B cell (primary cell): ENCODE data around the gene OTULINL. TPM values are rescaled to one million over a fixed set of nuclear protein-coding genes. Genes with fewer than 3 reads are reported as not detected.

Source experiments
- ATAC-seq: fragments of 200-7000 bp; cut with Tn5 transposase; one replicate; pipeline ENCODE4 v1.10.0; 2021; ENCODE audit warnings: low read depth, mild to moderate bottlenecking, moderate number of reproducible peaks, moderate library complexity
- CTCF ChIA-PET: fragments of 350-600 bp; sonication (Branson Sonifier 250); formaldehyde crosslinking; loops from one replicate; lab custom pipeline; 2021; ENCODE audit warnings: antibody characterized with exemption, inconsistent platforms; lab: Charles Lee
- POLR2A ChIA-PET: fragments of 350-600 bp; sonication (Branson Sonifier 250); formaldehyde crosslinking; loops from one replicate; lab custom pipeline; 2021; ENCODE audit warnings: antibody characterized with exemption; lab: Charles Lee
- DNase-seq: peaks from one replicate; pipeline ENCODE4 v3.0.0; 2013
- H2AFZ ChIP-seq: 2 replicates; pipeline ENCODE4 v1.6.1; 2012; ENCODE audit warnings: mild to moderate bottlenecking, low read depth, low read length; ENCODE audit not compliant: insufficient read depth, poor library complexity, severe bottlenecking
- H3K27ac ChIP-seq, 2 donors: 1 replicate in 1 of 2; 2 replicates in 1 of 2; pipeline ENCODE4 v1.5.1; 2012 to 2013; ENCODE audit warnings: low read length in 2 of 2, mild to moderate bottlenecking in 2 of 2, moderate library complexity in 1 of 2
- H3K27me3 ChIP-seq, 4 experiments: fragments of 200-600 bp in 1 of 4; sonication (generic) in 1 of 4; replicated peaks in 1 of 4; 1 replicate in 2 of 4; 2 replicates in 2 of 4; pipeline versions ENCODE4 v1.6.1 to v1.7.0; 2013 to 2016; ENCODE audit warnings: low read length in 3 of 4, mild to moderate bottlenecking in 2 of 4, mixed read lengths in 1 of 4, moderate library complexity in 1 of 4; ENCODE audit not compliant: insufficient read depth in 4 of 4, control insufficient read depth in 3 of 4; ENCODE audit errors: control extremely low read depth in 1 of 4
- H3K36me3 ChIP-seq, 2 experiments: replicated peaks in 1 of 2; 1 replicate in 1 of 2; 2 replicates in 1 of 2; pipeline versions ENCODE4 v1.6.1 to v1.7.1; 2013; ENCODE audit warnings: low read length in 1 of 2; ENCODE audit not compliant: insufficient read depth in 2 of 2, control insufficient read depth in 1 of 2; ENCODE audit errors: control extremely low read depth in 1 of 2, extremely low read depth in 1 of 2
- H3K4me1 ChIP-seq, 2 donors: fragments of 200-600 bp in 1 of 2; sonication (generic) in 1 of 2; 1 replicate in 1 of 2; 2 replicates in 1 of 2; pipeline versions ENCODE4 v1.5.1 to v1.6.1; 2013 to 2017; ENCODE audit warnings: low read length in 2 of 2; ENCODE audit not compliant: control insufficient read depth in 2 of 2, insufficient read depth in 2 of 2
- H3K4me2 ChIP-seq: replicated peaks from 2 replicates; pipeline ENCODE3; 2012; ENCODE audit warnings: mild to moderate bottlenecking, low read depth, low read length; ENCODE audit not compliant: poor library complexity, severe bottlenecking
- H3K4me3 ChIP-seq, 5 experiments: fragments of 200-600 bp in 1 of 5; sonication (generic) in 1 of 5; 1 replicate in 3 of 5; 2 replicates in 2 of 5; pipeline versions ENCODE4 v1.5.1 to v1.7.0; 2011 to 2016; ENCODE audit warnings: low read length in 4 of 5, mild to moderate bottlenecking in 4 of 5, low read depth in 2 of 5, control low read depth in 1 of 5, moderate library complexity in 1 of 5; ENCODE audit not compliant: insufficient read depth in 1 of 5; ENCODE audit errors: control extremely low read depth in 1 of 5, extremely low read depth in 1 of 5
- H3K79me2 ChIP-seq: fragments of 200-600 bp; sonication (generic); one replicate; pipeline ENCODE4 v1.6.0; 2016; ENCODE audit warnings: low read length; ENCODE audit not compliant: control insufficient read depth, insufficient read depth
- H3K9ac ChIP-seq: fragments of 200-600 bp; sonication (generic); 2 replicates; pipeline ENCODE4 v1.6.1; 2017; ENCODE audit warnings: mild to moderate bottlenecking, low read length, moderate library complexity
- H3K9me3 ChIP-seq, 3 donors: one replicate each; pipeline versions ENCODE4 v1.6.1 to v1.7.1; 2013; ENCODE audit warnings: low read length in 2 of 3; ENCODE audit not compliant: control insufficient read depth in 2 of 3, insufficient read depth in 1 of 3; ENCODE audit errors: control extremely low read depth in 1 of 3
- H4K20me1 ChIP-seq: 2 replicates; pipeline ENCODE4 v1.6.0; 2012; ENCODE audit warnings: mild to moderate bottlenecking, low read length; ENCODE audit not compliant: insufficient read depth, control insufficient read depth, poor library complexity, severe bottlenecking
- H3K27ac Mint-ChIP-seq: one replicate; pipeline ENCODE4 v1.8.0; 2021; ENCODE audit warnings: mixed read lengths
- H3K27me3 Mint-ChIP-seq: one replicate; pipeline ENCODE4 v1.8.0; 2021; ENCODE audit warnings: mixed read lengths
- H3K4me1 Mint-ChIP-seq: one replicate; pipeline ENCODE4 v1.8.0; 2021; ENCODE audit warnings: mixed read lengths
- H3K4me3 Mint-ChIP-seq: one replicate; pipeline ENCODE4 v1.8.0; 2021; ENCODE audit warnings: mixed read lengths
- H3K9me3 Mint-ChIP-seq: one replicate; pipeline ENCODE4 v1.8.0; 2022; ENCODE audit warnings: mixed read lengths; ENCODE audit not compliant: insufficient read depth
- CTCF ChIP-seq: fragments of 200-600 bp; IDR thresholded peaks from one replicate; pipeline ENCODE4 v1.8.0; 2022; ENCODE audit warnings: antibody characterized with exemption, mild to moderate bottlenecking
- EZH2 ChIP-seq: IDR thresholded peaks from 2 replicates; pipeline ENCODE4 v1.6.1; 2012; ENCODE audit warnings: borderline replicate concordance, low read depth, mild to moderate bottlenecking, moderate library complexity, low read length; ENCODE audit not compliant: insufficient read depth, poor library complexity, severe bottlenecking
- whole genome bisulfite sequencing: methylation state at CpG from one replicate; pipeline ENCODE4 v1.1.5; 2013; ENCODE audit warnings: missing lambda C conversion rate; ENCODE audit not compliant: insufficient coverage; 5-methylcytosine and 5-hydroxymethylcytosine counted together
- intact Hi-C: fragments of 100-400 bp; cut with micrococcal nuclease; formaldehyde crosslinking; loops from one replicate; pipeline ENCODE4 v1.10.0; 2022
- polyA plus RNA-seq: library from polyadenylated mRNA; depleted of rRNA; stranded (reverse); fragments of >200 nt; gene quantifications from 2 replicates; pipeline ENCODE4 v1.2.3, GENCODE V29; 2012
- total RNA-seq, 2 donors: library from RNA; stranded (reverse); fragments of 120-200 nt in 1 of 2; gene quantifications; 1 replicate in 1 of 2; 2 replicates in 1 of 2; pipeline versions ENCODE4 v1.2.3 to v1.2.4, GENCODE V29; 2013 to 2022

OTULINL gene
- total and polyA plus RNA-seq, 2 donors (not counting 1 experiment from before 2014, with no cell fraction given), result 0.33 to 0.81 TPM

DNA sequence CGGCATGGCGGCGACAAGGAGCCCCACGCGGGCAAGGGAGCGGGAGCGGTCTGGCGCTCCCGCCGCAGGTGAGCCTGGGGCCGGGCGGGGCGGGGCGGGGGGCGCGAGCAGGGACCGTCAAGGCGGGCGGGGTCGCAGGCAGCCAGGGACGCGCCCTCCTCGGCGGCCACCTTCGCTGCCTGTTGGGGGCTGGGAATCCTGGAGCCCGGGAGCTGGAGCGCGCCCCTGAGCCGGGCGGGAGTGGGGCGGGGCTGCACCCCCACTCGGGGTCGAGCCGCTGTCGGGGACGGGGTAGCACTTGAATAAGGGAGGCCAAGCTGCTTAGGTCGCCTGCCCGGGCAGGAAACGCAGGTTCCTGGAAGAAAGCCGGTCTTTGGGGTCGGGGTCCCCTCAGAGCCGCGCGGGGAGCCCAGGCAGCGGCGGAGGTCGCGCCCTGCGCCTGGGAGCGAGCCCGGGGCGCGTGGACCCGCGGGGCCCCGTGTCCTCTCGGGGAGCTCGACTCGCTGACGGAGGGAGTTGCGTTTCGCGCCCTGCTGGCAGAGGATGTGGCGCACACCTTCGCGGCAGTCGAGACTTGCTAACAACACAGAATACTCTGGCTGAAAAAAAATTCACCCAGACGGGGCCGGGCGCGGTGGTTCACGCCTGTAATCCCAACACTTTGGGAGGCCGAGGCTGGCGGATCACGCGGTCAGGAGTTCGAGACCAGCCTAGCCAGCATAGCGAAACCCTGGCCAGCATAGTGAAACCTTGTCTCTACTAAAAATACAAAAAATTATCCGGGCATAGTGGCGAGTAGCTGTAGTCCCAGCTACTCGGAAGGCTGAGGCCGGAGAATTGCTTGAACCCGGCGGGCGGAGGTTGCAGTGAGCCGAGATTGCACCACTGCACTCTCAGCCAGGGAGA, 552 bp downstream of the OTULINL start:
- peak overlapping the region; percentile 85 for H2AFZ ChIP-seq
- POLR2A ChIA-PET, result interaction anchor here (0.5 to 1.0 kb wide), 2 partner anchors 13 to 288 kb away, joined by 3 to 11 read pairs; no protein-coding TSS in a partner anchor
- TF ChIP-seq CTCF, result peak; percentile 23
- TF ChIP-seq EZH2, result no peak
- peaks cover 0 to 8% (median 0%) of the 10 kb centered on the region in 3 donors for H3K9me3 ChIP-seq
- CTCF ChIA-PET, result interaction anchor here (1.0 to 1.4 kb wide), 2 partner anchors 10 to 66 kb away, joined by 3 to 4 read pairs; no protein-coding TSS in a partner anchor
- no peak overlapping the region for H3K27ac ChIP-seq
- H3K4me1 Mint-ChIP-seq, result peaks cover 5% of the 10 kb centered on the region
- H3K4me3 ChIP-seq, result peak overlapping the region in 4 of 5 experiments; percentile 43 to 70 (median 62)
- intact Hi-C loops, result loop anchor here (5.0 to 10.0 kb wide), 3 partner anchors 85 to 437 kb away; partner anchors contain the start of gene TRIO
- DNase-seq (peak; percentile 80), ATAC-seq (peak; percentile 61)
- no peak overlapping the region for H3K27ac Mint-ChIP-seq
- no peaks in the 10 kb centered on the region for H3K36me3 ChIP-seq
- H4K20me1 ChIP-seq, result no peaks in the 10 kb centered on the region
- H3K9ac ChIP-seq, result peak overlapping the region; percentile 71
- no peaks in the 10 kb centered on the region for H3K79me2 ChIP-seq
- H3K27me3 Mint-ChIP-seq, result peaks cover 44% of the 10 kb centered on the region
- H3K9me3 Mint-ChIP-seq, result no peaks in the 10 kb centered on the region
- peaks cover 0 to 44% (median 18%) of the 10 kb centered on the region in 4 experiments for H3K27me3 ChIP-seq
- 6% methylated on average over 83 of the region's 86 CpGs for WGBS
- H3K4me1 ChIP-seq, result peaks cover 9 to 14% of the 10 kb centered on the region in 2 donors
- peak overlapping the region; percentile 74 for H3K4me3 Mint-ChIP-seq
- peak overlapping the region; percentile 98 for H3K4me2 ChIP-seq
